Activated CD4-positive, alpha-beta T cell treated with anti-CD3 and anti-CD28 coated beads for 36 hours (primary cell): ENCODE results near the gene ARHGAP23. TPM values are rescaled to one million over a fixed set of nuclear protein-coding genes. Genes with fewer than 3 reads are reported as not detected.

Experiments used
- ATAC-seq: fragments of 200-7000 bp; cut with Tn5 transposase; one replicate; pipeline ENCODE4 v1.10.0; 2021; ENCODE audit warnings: mild to moderate bottlenecking, moderate library complexity
- CTCF ChIA-PET: fragments of 350-600 bp; sonication (Branson Sonifier 250); formaldehyde crosslinking; loops from one replicate; lab custom pipeline; 2021; ENCODE audit warnings: antibody characterized with exemption; lab: Charles Lee
- POLR2A ChIA-PET: fragments of 350-600 bp; sonication (Branson Sonifier 250); formaldehyde crosslinking; loops from one replicate; lab custom pipeline; 2021; ENCODE audit warnings: antibody characterized with exemption, inconsistent platforms; lab: Charles Lee
- DNase-seq: peaks from one replicate; pipeline ENCODE4 v3.0.0-alpha.2; 2020
- H3K27ac Mint-ChIP-seq: one replicate; pipeline ENCODE4 v1.8.0; 2021; ENCODE audit warnings: mixed read lengths
- H3K27me3 Mint-ChIP-seq: one replicate; pipeline ENCODE4 v1.8.0; 2021; ENCODE audit warnings: mixed read lengths
- H3K36me3 Mint-ChIP-seq: one replicate; pipeline ENCODE4 v1.8.0; 2021; ENCODE audit warnings: low read depth, mixed read lengths
- H3K4me1 Mint-ChIP-seq: one replicate; pipeline ENCODE4 v1.8.0; 2021; ENCODE audit warnings: mixed read lengths
- H3K4me3 Mint-ChIP-seq: one replicate; pipeline ENCODE4 v1.8.0; 2021; ENCODE audit warnings: mild to moderate bottlenecking, moderate library complexity, mixed read lengths
- H3K9me3 Mint-ChIP-seq: one replicate; pipeline ENCODE4 v1.8.0; 2021; ENCODE audit warnings: low read depth, mixed read lengths
- intact Hi-C, 2 experiments: fragments of 100-400 bp; cut with DNase I in 1 of 2; cut with micrococcal nuclease in 1 of 2; formaldehyde crosslinking; loops; one replicate each; pipeline versions ENCODE4 v1.14.2 to v1.15.1; 2022 to 2024; cut with DNase I, micrococcal nuclease
- total RNA-seq, 2 experiments: library from RNA; stranded (reverse); gene quantifications; one replicate each; pipeline ENCODE4 v1.2.3, GENCODE V29; 2021

The ARHGAP23 gene
- total RNA-seq, 2 experiments from 2014 or later: 0.55 to 0.86 TPM

DNA sequence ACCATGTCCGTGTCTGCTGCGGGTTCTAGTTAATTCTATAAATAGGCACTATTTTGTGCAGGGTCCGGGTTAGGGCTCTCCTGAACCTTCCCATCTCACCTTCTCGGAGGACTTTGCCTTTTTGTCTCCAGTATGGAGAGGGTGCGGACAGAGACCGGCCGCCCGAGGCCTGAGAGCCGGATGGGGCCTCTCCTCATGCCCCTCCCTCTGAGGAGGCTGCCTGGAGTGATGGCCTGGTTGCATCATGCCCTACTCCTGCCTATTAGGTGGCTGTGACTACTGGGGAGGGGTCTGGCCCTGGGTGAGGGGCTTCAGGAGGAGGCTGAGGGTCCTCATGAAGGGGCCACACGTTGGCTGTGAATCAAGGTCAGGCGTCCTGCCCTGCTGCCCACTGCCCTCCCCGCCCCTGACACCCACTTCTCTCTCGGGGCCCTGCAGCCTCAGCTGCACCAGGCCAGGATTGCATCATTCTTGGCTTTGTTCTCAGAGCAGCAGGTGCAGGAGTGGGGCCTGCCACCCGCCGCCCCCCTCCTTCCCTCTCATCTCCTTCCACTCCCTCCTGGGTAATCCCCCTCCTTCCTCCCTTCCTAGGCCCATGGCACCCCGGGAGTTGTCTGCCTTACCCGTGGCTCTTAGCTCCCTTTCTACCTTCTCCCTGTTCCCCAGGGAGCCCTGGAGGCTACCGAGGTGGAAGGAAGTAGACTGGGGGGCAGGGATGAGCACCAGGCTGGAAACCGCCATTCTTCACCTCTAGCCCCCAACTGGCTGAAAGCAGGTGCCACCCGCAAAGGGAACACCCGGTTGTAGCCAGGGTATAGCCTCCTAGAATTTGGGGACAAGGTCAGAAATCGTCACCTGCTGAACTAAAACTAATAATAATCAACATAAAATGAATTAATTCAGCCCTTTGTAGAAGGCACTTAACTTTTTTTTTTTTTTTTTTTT, 12.7 kb upstream of the ARHGAP23 start:
- ATAC-seq: peak; percentile 69
- ChIA-PET CTCF (interaction anchor here (0.7 to 2.7 kb wide), 12 partner anchors 8 to 93 kb away, joined by 3 to 88 read pairs (median 6); partner anchors contain the start of gene SOCS7), POLR2A (interaction anchor here (1.1 kb wide), 1 partner anchor 66 kb away, joined by 7 read pairs; no protein-coding TSS in a partner anchor)
- Mint-ChIP-seq H3K36me3 (no peaks in the 10 kb centered on the region), H3K4me3 (peak overlapping the region; percentile 62), H3K4me1 (peaks cover 13% of the 10 kb centered on the region), H3K27ac (peak overlapping the region; percentile 92), H3K27me3 (peaks cover 32% of the 10 kb centered on the region), H3K9me3 (no peaks in the 10 kb centered on the region)
- DNase-seq: peak; percentile 64
- intact Hi-C loops: loop anchor here in 1 of 2 experiments (2.0 kb wide), 1 partner anchor 251 kb away; no protein-coding TSS in a partner anchor

DNA sequence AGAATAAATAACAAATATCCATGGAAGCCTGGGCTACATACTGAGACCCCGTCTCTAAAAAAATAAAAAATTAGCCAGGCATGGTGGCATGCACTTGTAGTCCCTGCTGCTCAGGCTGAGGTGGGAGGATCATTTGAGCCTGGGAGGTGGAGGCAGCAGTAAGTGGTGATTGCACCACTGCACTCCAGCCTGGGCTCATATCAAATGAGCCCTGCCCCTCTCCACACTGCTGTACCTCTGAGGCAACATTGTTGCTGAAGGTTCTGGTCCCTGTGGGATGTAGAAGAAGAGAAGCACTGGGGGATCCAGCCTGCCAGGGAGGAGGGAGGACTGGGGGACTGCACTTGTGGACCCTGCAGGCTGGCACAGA, 11.4 kb upstream of the ARHGAP23 start:
- Mint-ChIP-seq H3K4me1 (peaks cover 13% of the 10 kb centered on the region), H3K27me3 (peaks cover 36% of the 10 kb centered on the region), H3K36me3 (no peaks in the 10 kb centered on the region), H3K27ac (no peak overlapping the region), H3K4me3 (no peak overlapping the region), H3K9me3 (no peaks in the 10 kb centered on the region)
- CTCF ChIA-PET: no interaction called here
- intact Hi-C loops: no loop called here
- DNase-seq (no peak), ATAC-seq (no peak)
- POLR2A ChIA-PET: no interaction called here

DNA sequence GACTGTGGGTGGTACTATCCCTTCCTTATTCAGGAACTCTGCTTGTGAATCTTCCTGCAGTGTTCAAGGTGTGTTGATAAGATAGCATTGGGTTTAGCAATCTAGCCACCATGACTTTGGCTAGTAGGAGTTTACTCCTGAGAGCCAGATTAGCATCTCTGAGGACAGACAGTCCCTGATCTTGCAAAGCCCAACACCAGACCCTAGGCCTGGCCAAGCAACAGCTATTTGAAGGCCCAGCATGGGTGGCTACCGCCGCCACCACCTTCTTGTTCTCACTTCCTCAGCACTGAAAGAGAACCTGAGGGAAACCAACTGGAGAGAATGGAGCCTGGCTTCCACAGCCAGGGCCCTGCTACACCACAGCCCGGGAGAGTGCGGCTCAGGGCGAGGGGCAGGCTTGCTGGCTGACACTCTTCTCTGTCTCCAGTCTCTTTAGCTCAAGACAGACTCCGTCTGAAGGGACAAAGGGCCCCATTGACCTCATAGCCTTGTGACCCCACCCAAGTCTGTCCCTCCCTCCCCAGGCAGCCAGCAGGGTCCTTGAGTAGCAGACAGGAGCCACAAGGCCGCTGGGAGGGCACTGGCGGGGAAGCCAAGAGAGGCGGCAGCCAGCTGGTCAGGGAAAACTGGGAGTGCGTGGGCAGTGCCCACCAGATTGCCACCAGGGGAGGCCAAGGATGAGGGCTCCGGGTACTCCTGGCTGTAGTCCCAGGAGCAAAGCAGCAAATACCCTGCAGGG, 10.9 kb upstream of the ARHGAP23 start:
- ChIA-PET POLR2A (no interaction called here), CTCF (interaction anchor here (0.5 kb wide), 2 partner anchors 54 to 65 kb away, joined by 3 read pairs; no protein-coding TSS in a partner anchor)
- Mint-ChIP-seq H3K27me3 (peaks cover 36% of the 10 kb centered on the region), H3K9me3 (no peaks in the 10 kb centered on the region), H3K4me3 (no peak overlapping the region), H3K27ac (no peak overlapping the region), H3K4me1 (peaks cover 13% of the 10 kb centered on the region), H3K36me3 (no peaks in the 10 kb centered on the region)
- DNase-seq: no peak
- no peak for ATAC-seq
- intact Hi-C loops: no loop called here

DNA sequence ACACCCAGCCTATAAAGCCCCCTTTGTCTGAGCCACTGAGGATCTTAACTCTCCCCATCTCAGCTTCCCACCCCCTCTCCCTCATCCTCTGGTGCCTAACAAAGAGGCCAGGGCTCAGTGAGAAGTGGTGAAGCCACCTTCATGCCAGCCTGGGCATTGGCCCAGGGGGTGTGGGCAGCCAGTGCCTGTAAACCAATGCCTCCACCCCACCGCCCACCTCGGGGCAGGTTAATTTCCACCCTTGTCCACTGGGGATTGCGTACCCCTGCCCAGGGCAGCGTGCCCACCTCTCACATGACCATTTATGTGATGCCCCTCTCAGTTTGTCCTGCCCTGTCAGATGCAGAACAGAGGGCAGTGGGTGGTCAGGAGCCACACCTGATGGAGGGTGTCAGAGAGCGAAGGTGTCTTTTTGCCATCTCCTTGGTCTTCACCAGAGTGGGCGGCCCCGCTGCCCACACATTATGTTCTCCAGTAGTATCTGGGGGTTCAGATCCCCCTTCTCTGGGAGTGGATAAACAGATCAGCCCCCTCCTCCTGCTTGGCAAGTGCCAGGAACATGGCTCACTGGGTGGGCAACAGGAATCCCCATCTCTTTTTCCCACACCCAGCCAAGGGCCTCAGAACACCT, 10.1 kb upstream of the ARHGAP23 start:
- CTCF ChIA-PET: interaction anchor here (0.5 kb wide), 2 partner anchors 55 to 65 kb away, joined by 3 read pairs; no protein-coding TSS in a partner anchor
- ATAC-seq: no peak

DNA sequence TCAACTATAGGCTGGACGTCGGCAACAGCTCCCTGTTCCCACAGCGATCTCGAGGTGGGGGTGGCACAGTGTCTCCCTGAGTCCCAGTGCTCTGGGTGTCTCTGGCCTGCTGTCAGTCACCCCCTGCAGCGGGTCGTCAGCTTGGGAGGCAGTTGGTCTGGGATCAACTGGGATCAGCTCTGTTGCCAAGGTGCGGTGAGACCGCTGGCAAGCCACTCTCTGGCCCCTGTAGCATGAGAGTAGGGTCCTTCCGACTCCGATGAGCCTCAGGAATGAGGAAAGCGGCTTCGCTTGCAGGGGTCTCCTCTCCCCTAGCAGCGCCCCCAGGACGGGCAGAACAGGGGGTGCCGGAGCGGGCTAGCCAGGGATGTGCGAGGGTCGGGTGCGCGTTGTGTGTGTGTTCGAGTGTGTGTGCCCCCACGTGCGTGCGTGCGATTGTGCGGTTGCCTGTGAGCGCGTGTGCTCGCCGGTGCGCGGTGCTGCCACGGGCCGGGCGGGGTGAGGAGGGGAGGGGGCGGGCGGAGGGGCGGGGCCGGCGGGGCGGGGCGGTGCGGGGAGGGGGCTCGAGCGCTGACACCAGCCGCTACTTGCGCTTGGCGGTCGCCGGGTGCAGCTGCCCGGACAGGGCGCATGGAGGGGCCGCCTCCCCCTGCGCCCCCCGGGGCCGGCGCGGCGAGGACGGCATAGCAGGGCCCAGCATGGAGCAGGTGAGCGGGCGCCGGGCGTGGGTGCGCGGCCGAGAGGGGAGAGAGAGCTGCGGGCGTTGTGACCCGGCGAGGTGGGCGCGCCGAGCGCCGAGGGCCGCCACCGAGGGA, 9.4 kb upstream of the ARHGAP23 start:
- Mint-ChIP-seq H3K9me3 (no peaks in the 10 kb centered on the region), H3K4me1 (peaks cover 13% of the 10 kb centered on the region), H3K36me3 (no peaks in the 10 kb centered on the region), H3K27ac (no peak overlapping the region), H3K27me3 (peaks cover 39% of the 10 kb centered on the region), H3K4me3 (peak overlapping the region; percentile 38)
- ChIA-PET CTCF (interaction anchor here (0.6 to 1.2 kb wide), 5 partner anchors 41 to 249 kb away, joined by 3 to 4 read pairs (median 3); no protein-coding TSS in a partner anchor), POLR2A (interaction anchor here (0.6 kb wide), 1 partner anchor 95 kb away, joined by 3 read pairs; no protein-coding TSS in a partner anchor)
- ATAC-seq (no peak), DNase-seq (peak; percentile 27)
- intact Hi-C loops: no loop called here

More for the DNA sequence above, 10.1 kb upstream of the ARHGAP23 start:
- intact Hi-C loops: no loop called here
- Mint-ChIP-seq H3K27ac (no peak overlapping the region), H3K4me1 (peaks cover 13% of the 10 kb centered on the region), H3K36me3 (no peaks in the 10 kb centered on the region), H3K4me3 (no peak overlapping the region), H3K9me3 (no peaks in the 10 kb centered on the region), H3K27me3 (peaks cover 39% of the 10 kb centered on the region)
- no peak for DNase-seq
- POLR2A ChIA-PET: no interaction called here

DNA sequence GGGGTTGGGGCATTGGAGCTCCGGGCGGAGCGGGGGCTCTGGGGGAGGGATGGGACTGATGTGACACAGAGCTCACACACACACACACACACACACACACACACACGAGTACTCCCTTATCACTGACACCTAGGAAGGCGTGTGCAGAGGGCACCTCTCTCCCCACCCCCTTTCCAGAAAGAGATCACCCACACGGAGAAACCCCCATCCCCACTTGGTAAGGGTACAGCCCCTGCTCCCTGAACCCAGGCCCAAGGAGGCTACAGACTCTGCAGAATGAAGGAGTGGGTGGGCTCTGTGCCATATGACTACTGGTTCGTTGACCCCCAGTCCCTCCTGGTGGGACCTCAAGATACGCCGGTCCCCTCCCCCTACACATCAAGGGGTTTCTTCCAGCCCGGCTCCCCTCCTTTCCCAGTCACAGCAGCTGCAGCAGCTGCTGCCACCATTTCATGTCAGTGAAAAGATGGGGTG, 8.7 kb upstream of the ARHGAP23 start:
- Mint-ChIP-seq H3K9me3 (no peaks in the 10 kb centered on the region), H3K27ac (no peak overlapping the region), H3K4me1 (peaks cover 13% of the 10 kb centered on the region), H3K27me3 (peaks cover 44% of the 10 kb centered on the region), H3K36me3 (no peaks in the 10 kb centered on the region), H3K4me3 (no peak overlapping the region)
- ChIA-PET CTCF (interaction anchor here (0.6 to 1.2 kb wide), 4 partner anchors 67 to 248 kb away, joined by 3 to 4 read pairs (median 4); no protein-coding TSS in a partner anchor), POLR2A (interaction anchor here (0.6 kb wide), 1 partner anchor 95 kb away, joined by 3 read pairs; no protein-coding TSS in a partner anchor)
- ATAC-seq (no peak), DNase-seq (no peak)
- intact Hi-C loops: no loop called here

DNA sequence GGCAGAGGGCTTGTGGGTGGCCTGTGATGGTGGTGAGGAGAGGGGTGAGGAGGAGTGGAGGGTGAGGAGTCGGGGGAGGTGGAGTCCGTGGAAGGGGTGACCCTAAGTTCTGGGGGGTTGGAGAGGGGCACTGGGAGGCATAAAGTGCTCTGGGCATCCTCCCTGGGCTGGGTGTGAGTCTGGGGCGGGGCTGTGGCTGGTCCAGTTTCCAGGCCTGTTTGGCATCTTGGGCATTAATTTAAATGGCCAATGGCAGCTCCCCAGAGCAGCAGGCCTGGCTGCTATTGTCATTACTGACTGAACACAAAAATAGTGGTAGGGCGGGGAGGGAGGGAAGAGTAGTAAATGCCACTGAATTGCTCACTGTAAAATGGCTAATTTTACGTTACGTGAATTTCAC, 7.7 kb upstream of the ARHGAP23 start:
- Mint-ChIP-seq H3K27ac (no peak overlapping the region), H3K4me1 (peaks cover 6% of the 10 kb centered on the region), H3K9me3 (no peaks in the 10 kb centered on the region), H3K4me3 (no peak overlapping the region), H3K36me3 (no peaks in the 10 kb centered on the region), H3K27me3 (peaks cover 46% of the 10 kb centered on the region)
- no peak for DNase-seq
- no peak for ATAC-seq
- intact Hi-C loops: loop anchor here (5.0 to 10.0 kb wide), 2 partner anchors 67 to 314 kb away; partner anchors contain the start of gene CISD3 (in 1 of the 2)
- POLR2A ChIA-PET: no interaction called here
- CTCF ChIA-PET: interaction anchor here (1.3 kb wide), 1 partner anchor 21 kb away, joined by 3 read pairs; no protein-coding TSS in a partner anchor

DNA sequence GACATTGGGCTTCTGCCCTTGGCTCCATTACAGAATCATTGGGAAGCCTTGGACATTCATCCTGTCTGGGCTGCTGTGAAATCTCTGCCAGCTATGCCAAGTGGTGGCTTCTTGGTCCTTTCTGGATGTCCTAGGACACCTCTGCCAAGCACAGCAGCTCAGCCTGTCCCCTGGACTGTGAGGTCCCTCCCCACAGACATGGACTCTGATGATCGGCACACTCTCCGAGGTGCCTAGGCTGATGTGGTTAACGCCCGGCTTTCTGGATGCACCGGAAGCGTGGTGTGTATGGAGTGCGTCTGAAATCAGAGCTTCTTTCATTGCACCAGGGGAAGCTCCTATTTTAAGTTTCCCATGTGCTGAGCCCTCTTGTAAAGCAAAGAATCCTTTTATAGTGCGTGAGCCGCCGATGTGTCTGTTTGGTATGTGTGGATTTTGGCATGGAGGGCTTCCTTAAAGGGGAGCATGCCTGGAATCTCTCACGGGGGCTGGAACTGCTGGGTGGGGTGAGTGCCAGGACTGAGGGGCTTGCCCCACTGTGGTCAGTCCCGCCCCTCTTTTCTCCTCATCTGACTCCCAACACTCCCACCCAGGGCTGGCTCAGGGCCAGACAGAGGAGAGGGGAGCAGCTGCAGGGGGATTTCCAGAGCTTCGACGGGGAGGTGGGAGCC, 7.0 kb upstream of the ARHGAP23 start:
- peaks cover 46% of the 10 kb centered on the region for H3K27me3 Mint-ChIP-seq
- POLR2A ChIA-PET: no interaction called here
- H3K9me3 Mint-ChIP-seq: no peaks in the 10 kb centered on the region
- H3K4me3 Mint-ChIP-seq: no peak overlapping the region
- H3K27ac Mint-ChIP-seq: no peak overlapping the region
- no peaks in the 10 kb centered on the region for H3K36me3 Mint-ChIP-seq
- H3K4me1 Mint-ChIP-seq: peaks cover 3% of the 10 kb centered on the region
- intact Hi-C loops: loop anchor here (5.0 to 10.0 kb wide), 2 partner anchors 66 to 313 kb away; partner anchors contain the start of gene CISD3 (in 1 of the 2)
- CTCF ChIA-PET: interaction anchor here (1.0 to 1.3 kb wide), 3 partner anchors 11 to 71 kb away, joined by 3 to 4 read pairs (median 4); no protein-coding TSS in a partner anchor
- ATAC-seq (no peak), DNase-seq (no peak)

DNA sequence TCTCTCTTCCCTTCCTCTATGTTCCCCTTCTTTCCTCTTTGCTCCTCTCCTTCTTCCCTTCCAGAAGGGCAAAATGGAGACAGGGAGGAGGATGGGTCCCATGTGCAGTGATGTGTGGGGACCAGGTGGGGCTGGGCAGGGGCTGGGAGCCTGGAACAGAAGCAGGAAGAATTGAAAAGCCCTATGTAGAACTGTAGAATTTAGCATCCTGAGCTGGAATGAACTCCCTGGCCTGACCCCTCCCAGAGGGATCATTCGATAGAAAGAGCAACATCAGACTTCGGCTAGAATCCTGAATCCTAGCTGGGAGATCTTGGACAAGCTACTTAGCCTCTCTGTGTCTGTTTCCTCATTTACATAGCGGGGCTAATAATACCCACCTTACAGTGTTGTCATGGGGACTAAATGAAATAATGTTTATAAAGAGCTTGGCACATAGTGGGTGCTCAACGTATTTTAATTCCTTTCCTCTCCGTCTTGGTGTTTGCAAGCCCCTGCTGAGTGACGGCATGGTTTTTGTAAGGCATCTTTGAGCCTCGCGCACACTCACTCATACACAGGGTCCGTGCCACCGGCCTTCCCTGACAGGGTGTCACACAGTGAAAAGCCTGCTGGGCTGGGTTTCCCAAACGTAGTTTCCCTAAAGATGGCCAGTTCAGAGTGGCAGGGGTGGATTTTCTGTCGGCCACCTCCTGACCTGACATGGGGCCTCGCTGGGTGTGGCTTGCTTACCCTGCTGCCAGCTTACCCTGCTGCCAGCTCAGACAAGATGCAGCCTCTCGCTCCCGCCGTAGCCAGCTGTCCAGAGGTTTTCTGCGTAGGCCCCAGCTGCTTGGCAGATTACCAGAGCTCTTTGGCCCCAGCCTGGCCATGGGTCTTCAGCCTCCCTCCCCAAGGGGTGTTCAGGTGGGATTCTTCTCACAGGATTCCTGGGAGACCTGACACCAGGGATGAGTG, 6.1 kb upstream of the ARHGAP23 start:
- H3K27ac Mint-ChIP-seq: no peak overlapping the region
- POLR2A ChIA-PET: no interaction called here
- no peaks in the 10 kb centered on the region for H3K36me3 Mint-ChIP-seq
- H3K9me3 Mint-ChIP-seq: no peaks in the 10 kb centered on the region
- CTCF ChIA-PET: interaction anchor here (0.7 to 1.8 kb wide), 6 partner anchors 10 to 241 kb away, joined by 3 to 5 read pairs (median 4); no protein-coding TSS in a partner anchor
- H3K27me3 Mint-ChIP-seq: peaks cover 39% of the 10 kb centered on the region
- ATAC-seq (no peak), DNase-seq (no peak)
- H3K4me1 Mint-ChIP-seq: peaks cover 3% of the 10 kb centered on the region
- H3K4me3 Mint-ChIP-seq: no peak overlapping the region
- intact Hi-C loops: loop anchor here (2.0 to 10.0 kb wide), 3 partner anchors 65 to 313 kb away; partner anchors contain the start of gene CISD3 (in 1 of the 2)
